ENCODE data around the gene RGS5. TPM values are rescaled to one million over a fixed set of nuclear protein-coding genes. Genes with fewer than 3 reads are reported as not detected.

The RGS5 gene
- total RNA-seq, 1 experiment from 2014 or later = 0.30 TPM

- Histone ChIP-seq H3K9me3 (no peaks in the 10 kb centered on the region), H3K27me3 (no peaks in the 10 kb centered on the region), H3K36me3 (no peaks in the 10 kb centered on the region), H3K4me3 (no peak overlapping the region)
- no peak for DNase-seq
These were observed 35.7 kb downstream of the RGS5 start for GRCh38 chr1:163166886-163167555.

- no peak for DNase-seq
- H3K9me3 ChIP-seq = no peaks in the 10 kb centered on the region
- H3K4me3 ChIP-seq = no peak overlapping the region
- H3K36me3 ChIP-seq = no peaks in the 10 kb centered on the region
- no peaks in the 10 kb centered on the region for H3K27me3 ChIP-seq
These were observed 37.6 kb downstream of the RGS5 start for GRCh38 chr1:163165119-163165518.

GRCh38 chr1:163163881-163164582 lies 38.7 kb downstream of the RGS5 start:
- no peaks in the 10 kb centered on the region for H3K9me3 ChIP-seq
- no peak overlapping the region for H3K4me3 ChIP-seq
- H3K27me3 ChIP-seq = no peaks in the 10 kb centered on the region
- no peaks in the 10 kb centered on the region for H3K36me3 ChIP-seq
- peak; percentile 26 for DNase-seq

GRCh38 chr1:163163163-163163562 lies 39.6 kb downstream of the RGS5 start:
- Histone ChIP-seq H3K27me3 (no peaks in the 10 kb centered on the region), H3K9me3 (no peaks in the 10 kb centered on the region), H3K36me3 (no peaks in the 10 kb centered on the region), H3K4me3 (no peak overlapping the region)
- DNase-seq = no peak

GRCh38 chr1:163162381-163162914 lies 40.3 kb downstream of the RGS5 start:
- H3K36me3 ChIP-seq = no peaks in the 10 kb centered on the region
- no peaks in the 10 kb centered on the region for H3K27me3 ChIP-seq
- no peak overlapping the region for H3K4me3 ChIP-seq
- no peaks in the 10 kb centered on the region for H3K9me3 ChIP-seq
- DNase-seq = no peak

GRCh38 chr1:163161841-163162240 lies 40.9 kb downstream of the RGS5 start:
- DNase-seq = no peak
- Histone ChIP-seq H3K4me3 (no peak overlapping the region), H3K9me3 (no peaks in the 10 kb centered on the region), H3K27me3 (no peaks in the 10 kb centered on the region), H3K36me3 (no peaks in the 10 kb centered on the region)

GRCh38 chr1:163161337-163161736 lies 41.4 kb downstream of the RGS5 start:
- Histone ChIP-seq H3K27me3 (no peaks in the 10 kb centered on the region), H3K9me3 (no peaks in the 10 kb centered on the region), H3K4me3 (no peak overlapping the region), H3K36me3 (no peaks in the 10 kb centered on the region)
- DNase-seq = no peak

- Histone ChIP-seq H3K9me3 (no peaks in the 10 kb centered on the region), H3K27me3 (no peaks in the 10 kb centered on the region), H3K36me3 (no peaks in the 10 kb centered on the region), H3K4me3 (no peak overlapping the region)
- no peak for DNase-seq
These were observed 47.1 kb downstream of the RGS5 start for GRCh38 chr1:163155606-163156005.

- Histone ChIP-seq H3K36me3 (no peaks in the 10 kb centered on the region), H3K27me3 (no peaks in the 10 kb centered on the region)
These were observed 53.8 kb downstream of the RGS5 start for GRCh38 chr1:163148911-163149310.

GRCh38 chr1:163147019-163147418 lies 55.7 kb downstream of the RGS5 start:
- Histone ChIP-seq H3K9me3 (no peaks in the 10 kb centered on the region), H3K27me3 (no peaks in the 10 kb centered on the region), H3K36me3 (no peaks in the 10 kb centered on the region), H3K4me3 (no peak overlapping the region)
- no peak for DNase-seq

More at GRCh38 chr1:163148911-163149310, 53.8 kb downstream of the RGS5 start:
- no peaks in the 10 kb centered on the region for H3K9me3 ChIP-seq
- no peak for DNase-seq
- no peak overlapping the region for H3K4me3 ChIP-seq

- Histone ChIP-seq H3K36me3 (no peaks in the 10 kb centered on the region), H3K4me3 (no peak overlapping the region), H3K27me3 (no peaks in the 10 kb centered on the region), H3K9me3 (no peaks in the 10 kb centered on the region)
- no peak for DNase-seq
These were observed 57.3 kb downstream of the RGS5 start for GRCh38 chr1:163145435-163145834.

GRCh38 chr1:163144418-163144817 lies 58.3 kb downstream of the RGS5 start:
- no peaks in the 10 kb centered on the region for H3K36me3 ChIP-seq
- H3K9me3 ChIP-seq = no peaks in the 10 kb centered on the region
- H3K4me3 ChIP-seq = no peak overlapping the region
- no peaks in the 10 kb centered on the region for H3K27me3 ChIP-seq
- DNase-seq = no peak

GRCh38 chr1:163142152-163142551 lies 60.6 kb downstream of the RGS5 start:
- no peak for DNase-seq
- Histone ChIP-seq H3K4me3 (no peak overlapping the region), H3K36me3 (no peaks in the 10 kb centered on the region), H3K9me3 (no peaks in the 10 kb centered on the region), H3K27me3 (no peaks in the 10 kb centered on the region)

- H3K36me3 ChIP-seq = no peaks in the 10 kb centered on the region
- H3K27me3 ChIP-seq = no peaks in the 10 kb centered on the region
- H3K9me3 ChIP-seq = no peaks in the 10 kb centered on the region
- no peak overlapping the region for H3K4me3 ChIP-seq
- DNase-seq = no peak
These were observed 61.2 kb downstream of the RGS5 start for GRCh38 chr1:163141556-163141955.

GRCh38 chr1:163137556-163138265 lies 65.0 kb downstream of the RGS5 start:
- no peaks in the 10 kb centered on the region for H3K9me3 ChIP-seq
- H3K27me3 ChIP-seq = no peaks in the 10 kb centered on the region
- H3K36me3 ChIP-seq = no peaks in the 10 kb centered on the region
- DNase-seq = no peak
- H3K4me3 ChIP-seq = no peak overlapping the region

- no peaks in the 10 kb centered on the region for H3K36me3 ChIP-seq
- no peaks in the 10 kb centered on the region for H3K9me3 ChIP-seq
- no peak for DNase-seq
- H3K27me3 ChIP-seq = no peaks in the 10 kb centered on the region
- H3K4me3 ChIP-seq = no peak overlapping the region
These were observed 70.7 kb downstream of the RGS5 start for GRCh38 chr1:163131981-163132380.

- no peak for DNase-seq
- no peaks in the 10 kb centered on the region for H3K27me3 ChIP-seq
- H3K36me3 ChIP-seq = no peaks in the 10 kb centered on the region
- no peak overlapping the region for H3K4me3 ChIP-seq
- no peaks in the 10 kb centered on the region for H3K9me3 ChIP-seq
These were observed 72.4 kb downstream of the RGS5 start for GRCh38 chr1:163130225-163130856.

All from MG63 (cell line).